ENCODE data around the gene NOS1AP.

GRCh38 chr1:162412002-162412401 lies 342.5 kb downstream of the NOS1AP start, which contains the start of gene SH2D1B:
- TF ChIP-seq POLR2AphosphoS5 (IDR thresholded peaks at IDR 0.05; ENCODE audit: low read depth, low read length) (no peak), TAF1 (IDR thresholded peaks at IDR 0.05; ENCODE audit: borderline replicate concordance, insufficient read depth, low read length) (no peak), FOXP2 (optimal IDR thresholded peaks at IDR 0.05; ENCODE audit: borderline replicate concordance, extremely low read depth, extremely low read length, insufficient read depth) (no peak)
- TF ChIP-seq, protein P1, sequence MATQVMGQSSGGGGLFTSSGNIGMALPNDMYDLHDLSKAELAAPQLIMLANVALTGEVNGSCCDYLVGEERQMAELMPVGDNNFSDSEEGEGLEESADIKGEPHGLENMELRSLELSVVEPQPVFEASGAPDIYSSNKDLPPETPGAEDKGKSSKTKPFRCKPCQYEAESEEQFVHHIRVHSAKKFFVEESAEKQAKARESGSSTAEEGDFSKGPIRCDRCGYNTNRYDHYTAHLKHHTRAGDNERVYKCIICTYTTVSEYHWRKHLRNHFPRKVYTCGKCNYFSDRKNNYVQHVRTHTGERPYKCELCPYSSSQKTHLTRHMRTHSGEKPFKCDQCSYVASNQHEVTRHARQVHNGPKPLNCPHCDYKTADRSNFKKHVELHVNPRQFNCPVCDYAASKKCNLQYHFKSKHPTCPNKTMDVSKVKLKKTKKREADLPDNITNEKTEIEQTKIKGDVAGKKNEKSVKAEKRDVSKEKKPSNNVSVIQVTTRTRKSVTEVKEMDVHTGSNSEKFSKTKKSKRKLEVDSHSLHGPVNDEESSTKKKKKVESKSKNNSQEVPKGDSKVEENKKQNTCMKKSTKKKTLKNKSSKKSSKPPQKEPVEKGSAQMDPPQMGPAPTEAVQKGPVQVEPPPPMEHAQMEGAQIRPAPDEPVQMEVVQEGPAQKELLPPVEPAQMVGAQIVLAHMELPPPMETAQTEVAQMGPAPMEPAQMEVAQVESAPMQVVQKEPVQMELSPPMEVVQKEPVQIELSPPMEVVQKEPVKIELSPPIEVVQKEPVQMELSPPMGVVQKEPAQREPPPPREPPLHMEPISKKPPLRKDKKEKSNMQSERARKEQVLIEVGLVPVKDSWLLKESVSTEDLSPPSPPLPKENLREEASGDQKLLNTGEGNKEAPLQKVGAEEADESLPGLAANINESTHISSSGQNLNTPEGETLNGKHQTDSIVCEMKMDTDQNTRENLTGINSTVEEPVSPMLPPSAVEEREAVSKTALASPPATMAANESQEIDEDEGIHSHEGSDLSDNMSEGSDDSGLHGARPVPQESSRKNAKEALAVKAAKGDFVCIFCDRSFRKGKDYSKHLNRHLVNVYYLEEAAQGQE (IDR thresholded peaks at IDR 0.05; ENCODE audit: insufficient read depth in 1 of 2, low read depth in 2 of 2, low read length in 2 of 2): no peak

All from PFSK-1 (cell line).